Cardiac muscle cell (in vitro differentiated cells and primary cell): ENCODE results near the gene RAD51. TPM values are rescaled to one million over a fixed set of nuclear protein-coding genes. Genes with fewer than 3 reads are reported as not detected.

ENCODE experiments used
- DNase-seq, 2 donors: peaks; one replicate each; pipeline versions ENCODE4 v3.0.0 to v3.0.0-alpha.2; 2010 to 2017; ENCODE audit warnings: low read depth in 1 of 2, low spot score in 1 of 2
- H3K27ac ChIP-seq: fragments of 200-600 bp; sonication (generic); 2 replicates; pipeline ENCODE4 v1.5.1; 2016
- H3K27me3 ChIP-seq: fragments of 200-600 bp; sonication (generic); 2 replicates; pipeline ENCODE4 v1.6.0; 2016; ENCODE audit warnings: control low read depth
- H3K36me3 ChIP-seq: fragments of 200-600 bp; sonication (generic); 2 replicates; pipeline ENCODE4 v1.5.1; 2016; ENCODE audit warnings: control low read depth
- H3K4me1 ChIP-seq: fragments of 200-600 bp; sonication (generic); 2 replicates; pipeline ENCODE4 v1.8.1; 2017; ENCODE audit warnings: low read depth, mild to moderate bottlenecking, mixed run types
- H3K4me3 ChIP-seq: fragments of 200-600 bp; sonication (generic); 2 replicates; pipeline ENCODE4 v1.5.1; 2016; ENCODE audit warnings: mild to moderate bottlenecking
- H3K9me3 ChIP-seq: fragments of 200-600 bp; sonication (generic); 2 replicates; pipeline ENCODE4 v1.5.1; 2017; ENCODE audit warnings: low read depth, mild to moderate bottlenecking, control low read depth
- polyA plus RNA-seq: library from polyadenylated mRNA; unstranded; fragments of >200 nt; fragmentation: Nextera tagmentation; extraction: Ambion mirVana; gene quantifications from 2 replicates; pipeline ENCODE4 v1.2.1, GENCODE V29; 2016
- total RNA-seq: library from RNA; depleted of rRNA; stranded (reverse); fragments of >200 nt; gene quantifications from 2 replicates; pipeline ENCODE4 v1.2.3, GENCODE V29; 2016
- TF ChIP-seq, protein P1 (sequence below): IDR thresholded peaks from 2 replicates; pipeline ENCODE4 v1.5.1; 2012; ENCODE audit warnings: low read depth, mild to moderate bottlenecking, low read length

RAD51 gene
- total and polyA plus RNA-seq, 2 experiments from 2014 or later = 6.0 to 17.5 TPM

- no peaks in the 10 kb centered on the region for H3K27me3 ChIP-seq
- no peak for DNase-seq
- TF ChIP-seq, protein P1, sequence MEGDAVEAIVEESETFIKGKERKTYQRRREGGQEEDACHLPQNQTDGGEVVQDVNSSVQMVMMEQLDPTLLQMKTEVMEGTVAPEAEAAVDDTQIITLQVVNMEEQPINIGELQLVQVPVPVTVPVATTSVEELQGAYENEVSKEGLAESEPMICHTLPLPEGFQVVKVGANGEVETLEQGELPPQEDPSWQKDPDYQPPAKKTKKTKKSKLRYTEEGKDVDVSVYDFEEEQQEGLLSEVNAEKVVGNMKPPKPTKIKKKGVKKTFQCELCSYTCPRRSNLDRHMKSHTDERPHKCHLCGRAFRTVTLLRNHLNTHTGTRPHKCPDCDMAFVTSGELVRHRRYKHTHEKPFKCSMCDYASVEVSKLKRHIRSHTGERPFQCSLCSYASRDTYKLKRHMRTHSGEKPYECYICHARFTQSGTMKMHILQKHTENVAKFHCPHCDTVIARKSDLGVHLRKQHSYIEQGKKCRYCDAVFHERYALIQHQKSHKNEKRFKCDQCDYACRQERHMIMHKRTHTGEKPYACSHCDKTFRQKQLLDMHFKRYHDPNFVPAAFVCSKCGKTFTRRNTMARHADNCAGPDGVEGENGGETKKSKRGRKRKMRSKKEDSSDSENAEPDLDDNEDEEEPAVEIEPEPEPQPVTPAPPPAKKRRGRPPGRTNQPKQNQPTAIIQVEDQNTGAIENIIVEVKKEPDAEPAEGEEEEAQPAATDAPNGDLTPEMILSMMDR = no peak
- H3K4me1 ChIP-seq = no peaks in the 10 kb centered on the region
- H3K36me3 ChIP-seq = no peaks in the 10 kb centered on the region
- no peaks in the 10 kb centered on the region for H3K9me3 ChIP-seq
- no peak overlapping the region for H3K4me3 ChIP-seq
- H3K27ac ChIP-seq = no peak overlapping the region
These were observed 11.1 kb downstream of the RAD51 start for GRCh38 chr15:40706121-40706520.

DNA sequence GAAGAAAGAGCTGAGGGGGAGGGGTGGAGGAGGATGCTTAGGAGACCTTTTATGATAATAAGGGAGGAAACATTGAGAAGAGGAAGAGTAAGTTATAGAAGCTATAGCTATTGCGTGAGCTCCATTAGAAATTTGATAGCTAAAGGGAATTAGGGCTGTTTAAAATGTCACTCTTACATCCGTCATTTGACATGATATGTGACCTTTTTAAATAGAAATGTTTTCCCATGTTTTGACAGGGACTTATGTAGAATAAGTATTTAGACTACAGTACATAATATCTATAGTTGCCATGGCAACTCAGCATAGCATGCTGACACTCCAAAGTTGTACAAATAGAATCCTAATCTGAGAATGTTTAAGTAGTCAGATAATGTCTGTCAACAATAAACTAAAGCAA is 19.2 kb downstream of the RAD51 start:
- no peak for DNase-seq
- Histone ChIP-seq H3K27ac (no peak overlapping the region), H3K36me3 (no peaks in the 10 kb centered on the region), H3K4me3 (no peak overlapping the region), H3K9me3 (no peaks in the 10 kb centered on the region), H3K27me3 (no peaks in the 10 kb centered on the region), H3K4me1 (no peaks in the 10 kb centered on the region)
- TF ChIP-seq, protein P1 = no peak

GRCh38 chr15:40716165-40716564 is 21.2 kb downstream of the RAD51 start:
- DNase-seq = no peak
- Histone ChIP-seq H3K9me3 (no peaks in the 10 kb centered on the region), H3K36me3 (no peaks in the 10 kb centered on the region), H3K4me3 (no peak overlapping the region), H3K4me1 (no peaks in the 10 kb centered on the region), H3K27me3 (no peaks in the 10 kb centered on the region), H3K27ac (no peak overlapping the region)
- TF ChIP-seq, protein P1 = no peak

DNA sequence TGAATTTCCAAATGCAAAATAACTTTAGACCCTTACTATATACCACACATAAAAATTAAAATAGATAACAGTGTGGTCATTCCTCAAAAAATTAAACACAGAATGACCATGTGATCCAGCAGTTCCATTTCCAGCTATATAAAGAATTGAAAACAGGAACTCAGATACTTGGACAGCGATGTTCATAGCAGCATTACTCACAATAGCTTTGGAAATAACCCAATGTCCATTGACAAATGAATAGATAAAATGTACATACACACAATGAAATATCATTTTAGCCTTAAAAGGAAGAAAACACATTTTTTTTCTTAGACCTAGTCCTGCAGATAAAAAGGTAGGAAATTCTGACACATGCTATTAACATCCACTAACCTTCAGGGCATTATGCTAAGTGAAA is 26.7 kb downstream of the RAD51 start:
- no peaks in the 10 kb centered on the region for H3K27me3 ChIP-seq
- H3K9me3 ChIP-seq = no peaks in the 10 kb centered on the region
- TF ChIP-seq, protein P1 = no peak
- no peaks in the 10 kb centered on the region for H3K4me1 ChIP-seq
- DNase-seq = peak in 1 of 2 donors; percentile 3
- no peaks in the 10 kb centered on the region for H3K36me3 ChIP-seq
- no peak overlapping the region for H3K27ac ChIP-seq
- H3K4me3 ChIP-seq = no peak overlapping the region

DNA sequence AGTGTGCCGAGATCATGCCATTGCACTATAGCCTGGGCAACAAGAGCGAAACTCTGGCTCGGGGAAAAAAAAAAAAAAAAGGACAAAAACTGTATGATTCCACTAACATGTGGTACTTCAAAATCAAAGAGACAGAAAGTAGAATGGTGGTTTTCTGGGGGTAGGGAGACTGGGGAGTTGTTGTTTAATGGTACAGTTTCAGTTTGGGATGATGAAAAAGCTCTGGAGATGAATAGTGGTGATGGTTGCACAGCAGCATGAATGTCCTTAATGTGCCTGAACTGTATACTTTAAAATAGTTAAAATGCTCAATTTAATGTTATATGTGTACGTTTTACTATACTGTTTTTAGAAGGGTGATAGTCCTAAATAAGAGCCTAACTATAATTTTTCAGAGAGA is 27.4 kb downstream of the RAD51 start:
- no peaks in the 10 kb centered on the region for H3K9me3 ChIP-seq
- H3K27me3 ChIP-seq = no peaks in the 10 kb centered on the region
- no peaks in the 10 kb centered on the region for H3K36me3 ChIP-seq
- H3K4me1 ChIP-seq = no peaks in the 10 kb centered on the region
- no peak for DNase-seq
- TF ChIP-seq, protein P1 = no peak
- H3K4me3 ChIP-seq = no peak overlapping the region
- H3K27ac ChIP-seq = no peak overlapping the region

GRCh38 chr15:40722934-40723333 is 28.0 kb downstream of the RAD51 start:
- Histone ChIP-seq H3K27me3 (no peaks in the 10 kb centered on the region), H3K4me1 (no peaks in the 10 kb centered on the region), H3K9me3 (no peaks in the 10 kb centered on the region), H3K4me3 (no peak overlapping the region), H3K36me3 (no peaks in the 10 kb centered on the region), H3K27ac (no peak overlapping the region)
- TF ChIP-seq, protein P1 = no peak
- no peak for DNase-seq
